ENCODE data around the gene GPR26.

GRCh38 chr10:123645016-123645415 is 21.1 kb upstream of the GPR26 start:
- TF ChIP-seq CTCF (IDR thresholded peaks at IDR 0.05): no peak
- no peak for TF ChIP-seq POLR2A (IDR thresholded peaks at IDR 0.05; ENCODE audit: low read depth)
- TF ChIP-seq EP300 (IDR thresholded peaks at IDR 0.05): no peak
- no peak for TF ChIP-seq POLR2AphosphoS5 (IDR thresholded peaks at IDR 0.05)
